Astrocyte of the hippocampus (primary cell): Measurements from ENCODE around the gene ZSWIM6.

Experiments
- DNase-seq: peaks from one replicate; pipeline ENCODE4 v3.0.0; 2011; ENCODE audit warnings: low read depth, low spot score

The ZSWIM6 gene

DNA sequence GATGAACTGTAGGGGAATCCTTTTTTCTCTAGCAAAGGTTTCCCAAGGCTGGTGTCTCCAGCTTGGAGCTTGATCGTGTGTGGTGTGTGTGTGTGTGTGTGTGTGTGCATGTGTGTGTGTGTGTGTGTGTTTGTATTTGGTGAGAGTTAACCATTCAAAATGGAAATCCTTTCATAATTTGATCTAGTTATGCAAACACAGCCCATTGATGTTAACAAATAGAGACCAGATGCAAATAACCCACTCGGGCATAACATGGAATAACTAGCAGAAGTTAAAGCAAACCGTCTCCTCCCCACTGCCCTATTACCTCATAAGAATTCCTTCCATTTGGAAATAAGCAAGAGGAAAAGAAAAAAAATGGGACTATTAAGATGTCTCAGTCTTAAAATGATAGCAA lies 24.9 kb upstream of the ZSWIM6 start:
- no peak for DNase-seq

DNA sequence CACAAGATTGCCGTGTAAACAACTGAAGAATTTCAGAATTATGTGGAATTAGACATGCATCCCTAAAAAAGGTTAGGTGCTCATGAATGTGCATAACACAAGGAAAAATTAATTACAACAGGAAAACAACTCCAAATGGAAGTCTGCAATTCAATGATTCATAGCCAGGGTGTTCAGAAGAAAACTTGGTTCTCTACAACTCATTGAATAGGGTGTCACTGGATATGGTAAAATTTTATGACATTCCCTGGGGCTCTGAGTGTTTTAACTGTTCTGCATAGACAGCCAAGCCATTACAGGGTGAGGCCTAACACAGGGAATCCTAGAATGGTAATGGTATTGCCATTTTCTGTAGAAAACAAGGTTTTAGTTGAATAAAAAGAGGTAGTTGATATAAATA lies 24.4 kb upstream of the ZSWIM6 start:
- no peak for DNase-seq

DNA sequence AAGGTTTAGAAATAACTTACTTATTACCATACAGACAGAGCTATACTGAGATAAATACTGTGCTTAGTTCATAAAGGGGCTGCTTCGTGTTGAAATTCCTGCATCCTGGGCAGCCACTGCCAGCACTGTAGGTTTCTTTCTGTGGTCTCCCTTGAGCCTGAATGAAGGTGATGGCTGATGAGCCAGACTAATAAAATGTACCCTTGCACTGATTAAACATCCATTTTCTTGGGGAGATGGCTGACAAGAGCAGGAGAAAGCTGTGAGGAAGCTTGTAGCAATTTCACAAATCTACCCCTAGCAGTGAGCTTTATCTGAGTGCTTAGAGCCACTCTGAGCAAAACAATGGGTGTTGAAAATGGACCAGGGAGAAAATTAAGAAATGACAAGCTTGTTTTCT lies 23.3 kb upstream of the ZSWIM6 start:
- DNase-seq = peak; percentile 71

DNA sequence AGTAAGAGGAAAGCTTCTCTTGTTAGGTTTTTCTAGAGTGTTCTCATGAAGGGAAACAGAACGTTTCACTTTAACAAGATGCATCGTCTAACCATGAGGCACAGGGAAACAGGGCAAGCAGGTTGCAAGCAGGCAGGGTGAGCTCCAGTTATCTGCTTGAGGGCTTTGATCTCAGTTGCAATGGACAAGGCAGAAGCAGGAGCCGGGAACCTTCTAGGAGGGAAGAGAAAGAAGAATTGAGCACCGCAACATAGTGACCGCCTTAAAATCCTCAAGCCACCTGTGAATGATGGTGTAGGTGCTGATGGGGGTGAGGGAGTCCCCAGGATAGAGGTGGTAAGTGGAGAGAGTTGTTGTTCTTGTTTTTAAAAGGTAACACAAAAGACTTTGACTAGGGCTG lies 22.9 kb upstream of the ZSWIM6 start:
- no peak for DNase-seq

DNA sequence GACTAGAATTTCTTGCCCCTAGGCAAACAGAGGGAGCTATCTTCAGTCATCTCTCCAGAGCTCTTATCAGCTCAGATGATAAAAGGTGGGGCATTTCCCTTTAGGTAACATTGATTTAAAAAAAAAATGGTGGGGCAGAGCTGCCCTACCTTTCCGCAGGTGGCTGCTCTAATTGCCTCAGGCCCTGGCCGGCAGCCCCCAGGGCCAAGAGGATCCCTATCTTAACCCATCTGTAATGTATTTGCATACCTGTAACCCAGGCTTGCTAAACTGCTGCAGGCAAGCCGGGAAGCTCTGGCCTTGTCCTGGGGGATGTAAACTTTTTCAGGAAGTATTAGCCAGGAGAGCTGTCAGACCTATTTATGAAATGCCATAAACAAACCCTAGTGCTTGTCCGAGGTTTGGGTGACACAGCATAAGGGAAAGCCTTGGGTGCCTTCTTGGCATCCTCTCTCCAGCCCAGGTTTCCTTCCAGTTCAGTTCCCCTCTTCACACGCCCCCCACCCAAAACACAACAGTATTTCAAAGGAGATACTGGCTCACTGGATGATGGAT lies 20.9 kb upstream of the ZSWIM6 start:
- no peak for DNase-seq

DNA sequence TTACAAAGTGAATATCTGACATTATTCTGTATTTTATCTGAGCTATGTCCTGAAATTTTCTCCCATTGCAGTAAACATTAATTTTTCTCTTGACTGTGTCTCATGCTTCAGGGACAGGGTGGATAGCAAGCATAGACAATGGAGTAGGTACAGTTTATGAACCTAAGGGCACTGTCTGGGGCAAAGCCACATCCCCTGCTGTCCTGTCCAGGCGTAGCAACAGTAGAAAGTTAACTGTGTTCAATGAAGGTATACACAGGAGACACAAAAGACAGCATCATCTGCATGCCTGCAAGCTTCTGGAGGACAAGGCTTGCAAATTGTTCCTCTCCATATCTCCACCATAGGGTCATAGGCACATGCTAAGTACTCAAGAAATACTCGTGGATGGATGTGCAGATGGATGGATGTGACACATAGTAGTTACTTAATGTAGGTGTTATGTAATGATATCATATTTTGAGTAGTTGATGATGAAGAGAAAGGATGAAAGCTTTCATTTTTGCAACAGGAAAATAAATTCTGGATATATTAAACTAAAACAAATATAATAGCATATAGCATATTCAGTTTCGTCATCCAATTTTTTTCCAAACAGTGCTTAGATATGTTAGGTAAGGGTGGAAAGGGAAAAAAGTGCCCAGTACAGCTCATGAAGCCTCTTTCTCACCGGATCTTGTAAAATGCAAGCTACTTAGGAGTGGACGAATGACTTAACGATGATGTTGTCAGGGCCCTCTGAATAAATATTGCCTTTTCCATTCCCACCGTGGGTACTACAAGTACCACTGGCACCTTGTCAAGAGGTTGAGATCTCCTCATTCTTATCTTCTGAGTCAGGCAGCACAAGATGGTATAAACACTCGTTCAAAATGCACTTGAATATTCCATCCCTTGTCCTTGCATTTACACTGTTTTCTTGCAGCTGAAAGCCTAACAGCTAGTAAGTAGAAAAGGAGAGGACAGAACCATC lies 19.9 kb upstream of the ZSWIM6 start:
- peak; percentile 95 for DNase-seq

DNA sequence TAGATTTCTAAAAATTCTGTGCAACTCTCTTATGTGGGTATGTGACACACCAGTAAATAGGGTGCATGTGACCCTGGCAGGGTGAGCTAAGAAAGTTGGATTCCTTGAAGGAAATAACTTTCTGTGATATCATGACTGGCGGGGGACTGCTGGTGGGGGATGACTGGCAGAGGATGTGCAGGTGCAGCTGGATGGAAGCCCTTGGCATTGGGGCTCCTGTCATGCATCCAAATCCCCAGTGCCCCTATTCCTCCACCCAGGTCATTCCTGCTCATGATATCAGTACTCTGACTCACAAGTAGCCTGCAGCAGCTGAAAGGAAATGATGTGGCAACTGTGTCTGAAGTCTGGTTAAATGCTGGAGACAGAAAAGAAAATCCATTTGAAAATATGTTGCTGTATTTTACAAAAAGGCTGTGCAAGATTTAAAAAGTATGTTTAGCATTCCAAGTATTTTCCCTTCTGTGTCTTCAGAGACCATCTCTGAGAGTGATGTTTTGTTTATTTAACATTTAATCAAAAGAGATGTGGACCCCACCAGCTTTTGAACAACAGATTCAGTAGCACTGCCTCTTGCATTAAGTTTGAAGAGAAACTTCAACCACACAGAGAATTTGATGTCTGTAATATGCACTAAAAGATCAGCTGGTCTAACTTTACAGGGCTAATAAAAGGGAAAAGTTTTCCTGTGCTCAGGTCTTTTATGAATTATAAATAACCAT lies 17.9 kb upstream of the ZSWIM6 start:
- peak; percentile 81 for DNase-seq

DNA sequence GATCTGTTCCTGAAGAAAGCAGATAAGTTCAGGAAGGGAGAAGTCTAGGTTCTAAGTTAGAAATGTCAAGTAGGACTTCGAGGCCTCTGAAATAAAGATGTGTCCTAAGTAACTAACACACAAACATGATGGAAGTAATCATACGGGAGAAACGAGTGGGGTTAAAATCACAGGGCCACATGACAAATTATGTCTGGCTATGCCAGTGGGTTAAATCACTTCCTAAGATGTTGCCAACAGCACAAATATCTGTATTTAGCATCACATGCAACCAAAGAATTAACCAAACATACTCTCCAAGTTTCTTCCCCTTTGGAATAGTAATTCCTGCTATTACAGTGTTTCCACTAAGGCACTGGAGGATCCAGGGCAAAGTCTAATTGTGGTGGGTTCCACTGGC lies 13.7 kb upstream of the ZSWIM6 start:
- DNase-seq = no peak

DNA sequence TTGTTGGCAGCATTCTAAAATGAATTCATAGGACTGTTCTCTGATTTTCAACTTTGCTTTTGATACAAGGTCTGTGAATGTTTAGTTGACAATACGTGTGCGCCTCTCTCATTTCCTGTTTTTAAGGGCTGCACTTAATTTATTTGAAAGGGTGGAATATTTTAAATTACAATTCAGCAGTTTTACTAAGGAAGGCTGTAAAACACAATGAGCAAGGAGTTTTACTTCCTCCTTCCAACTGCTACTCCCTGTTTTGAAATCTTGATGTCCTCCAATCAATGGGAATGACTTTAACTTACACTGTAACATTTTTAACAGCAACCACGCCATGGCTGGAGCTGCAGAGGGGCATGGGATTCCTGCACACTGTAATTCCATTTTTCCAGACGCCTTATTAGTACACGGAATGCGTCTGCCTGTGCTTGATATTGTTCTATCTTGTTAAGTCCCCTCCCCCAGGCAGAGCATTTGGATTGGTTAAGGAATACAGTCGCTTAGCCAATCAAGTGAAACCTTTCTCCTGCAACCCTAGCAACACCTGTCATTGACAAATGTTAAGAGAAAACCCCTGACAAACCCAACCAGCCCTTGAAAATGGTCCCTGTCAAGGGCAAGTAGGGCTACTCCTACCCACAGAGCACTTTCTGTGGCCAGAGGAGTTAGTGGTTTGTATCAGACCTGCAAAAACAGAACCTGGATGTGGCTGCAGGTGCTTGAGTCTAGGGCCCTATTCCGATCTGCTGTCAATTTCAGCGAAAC lies 12.5 kb upstream of the ZSWIM6 start:
- DNase-seq = peak; percentile 58

DNA sequence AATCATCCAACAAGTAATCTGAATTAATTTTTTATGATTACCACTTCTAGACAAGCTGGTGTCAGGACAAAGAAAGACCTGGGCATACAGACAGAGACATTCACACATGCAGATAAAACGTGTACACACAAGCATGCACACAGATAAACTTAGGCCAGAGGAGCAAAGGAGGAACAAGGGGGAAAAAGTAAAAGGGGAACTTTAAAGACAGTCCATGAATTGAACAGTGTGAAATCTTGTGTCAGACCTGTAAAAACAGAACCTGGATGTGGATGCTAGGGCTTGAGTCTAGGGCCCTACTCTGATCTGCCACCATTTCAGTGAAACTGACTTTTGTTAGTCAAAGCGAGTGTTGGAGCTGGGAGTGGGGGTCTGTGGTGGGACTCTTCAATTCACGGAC lies 11.2 kb upstream of the ZSWIM6 start:
- DNase-seq = no peak

DNA sequence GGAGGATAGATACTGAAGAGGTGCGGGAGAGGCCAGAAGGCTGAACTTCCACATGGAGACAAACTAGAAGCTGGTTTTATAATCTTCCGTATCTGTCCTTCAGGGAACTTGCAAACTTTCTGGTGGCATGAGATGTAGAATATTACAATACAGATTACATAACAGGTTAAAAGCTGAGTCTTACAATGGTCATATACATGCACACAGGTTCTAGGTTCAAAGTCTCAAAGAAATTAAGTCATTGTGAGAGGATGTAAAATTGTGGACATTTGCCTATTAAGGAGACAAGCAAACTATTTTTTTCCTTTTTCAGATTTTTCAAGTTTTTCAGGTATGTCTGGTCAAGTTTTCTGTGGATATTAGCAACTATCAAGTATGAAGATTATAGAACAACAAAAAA lies 10.4 kb upstream of the ZSWIM6 start:
- no peak for DNase-seq

DNA sequence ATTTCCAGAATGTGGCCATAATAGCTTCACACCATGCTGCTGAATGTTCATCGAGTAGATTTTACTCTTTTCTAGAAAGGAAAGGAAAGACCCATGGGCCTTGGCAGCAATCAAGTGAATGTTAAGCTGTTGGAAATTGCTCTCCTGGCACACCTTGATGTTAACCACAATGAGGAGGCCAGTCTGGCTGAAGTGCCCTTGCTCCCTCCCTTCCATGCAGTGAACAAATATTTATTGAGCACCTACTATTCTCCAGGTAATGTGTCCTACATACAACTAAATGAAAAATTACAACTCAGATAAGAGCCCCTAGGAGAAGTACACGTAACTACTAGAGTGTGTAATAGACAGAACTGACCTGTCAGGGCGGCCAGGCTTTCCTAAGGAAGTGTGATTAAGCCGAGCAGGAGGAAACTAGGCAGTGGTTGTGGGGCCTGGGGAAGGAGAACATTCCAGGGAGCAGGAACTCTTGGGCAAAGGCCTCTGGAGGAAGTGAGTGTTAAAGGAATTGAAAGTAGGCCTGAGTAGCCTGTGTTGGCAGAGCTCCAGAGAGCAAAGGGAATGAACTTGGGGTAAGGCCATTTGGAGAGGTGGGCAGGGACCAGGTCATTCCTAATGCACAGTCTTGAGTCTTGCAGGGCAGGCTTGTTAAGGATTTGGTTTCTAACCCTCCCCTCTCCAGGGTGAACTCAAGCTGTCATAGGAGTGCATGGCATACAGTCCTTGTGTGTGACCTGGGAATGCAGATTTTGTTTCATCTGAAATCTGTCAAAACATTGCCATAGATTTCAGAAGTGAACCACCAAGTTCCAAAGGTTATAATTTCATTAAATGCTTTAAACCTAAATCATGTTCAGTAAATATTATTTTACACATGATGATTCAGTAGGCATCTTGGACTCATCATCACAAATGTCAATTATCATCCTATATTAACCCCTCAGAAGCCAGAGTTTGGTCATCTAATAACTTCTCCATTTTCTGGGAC lies 9.0 kb upstream of the ZSWIM6 start:
- DNase-seq = no peak

DNA sequence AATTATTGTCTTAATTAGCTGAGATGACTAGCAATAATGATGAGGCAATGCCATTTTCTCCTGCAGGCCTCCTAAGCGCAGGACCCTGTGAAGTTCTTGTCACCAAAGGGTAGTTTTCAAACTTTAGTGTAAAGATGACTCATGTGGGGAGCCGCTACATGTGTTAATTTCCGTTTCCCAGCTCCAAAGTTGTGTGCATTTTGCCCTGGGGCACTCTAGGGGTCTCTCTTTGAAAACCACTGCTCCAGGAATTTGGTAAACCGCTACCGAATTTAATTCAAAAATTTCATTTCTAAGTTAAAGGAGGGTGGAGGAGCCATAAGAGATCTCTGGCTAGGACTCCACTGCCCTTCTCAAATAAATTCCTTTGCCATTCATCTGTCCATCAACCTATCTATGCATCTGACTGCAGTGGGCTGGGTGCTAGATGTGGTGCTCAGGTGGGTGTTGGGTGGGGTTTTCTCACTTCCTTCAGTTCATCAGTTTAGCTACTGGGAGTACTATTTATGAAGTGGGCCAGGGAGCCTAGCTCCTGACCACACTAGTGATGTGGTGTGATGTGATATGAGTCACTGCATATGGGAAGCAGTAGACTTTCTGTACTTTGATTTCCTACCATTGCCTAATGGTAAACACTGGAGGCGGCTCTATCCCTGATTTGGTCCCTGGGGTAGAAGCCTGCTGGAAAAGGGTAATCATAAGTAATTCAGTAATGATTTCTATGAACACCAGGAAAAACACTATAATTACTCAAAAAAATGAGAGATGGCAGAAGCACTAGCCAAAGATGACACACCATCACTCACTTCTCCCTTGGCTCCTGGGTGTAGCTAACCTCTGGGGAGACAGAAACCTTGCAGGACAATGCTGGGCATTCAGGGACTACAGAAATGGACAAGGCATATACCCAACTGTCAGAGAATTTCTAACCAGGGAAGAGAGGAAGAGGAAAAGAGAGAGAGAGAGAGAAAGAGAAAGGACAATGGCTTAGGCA lies 4.0 kb upstream of the ZSWIM6 start:
- peak; percentile 65 for DNase-seq

DNA sequence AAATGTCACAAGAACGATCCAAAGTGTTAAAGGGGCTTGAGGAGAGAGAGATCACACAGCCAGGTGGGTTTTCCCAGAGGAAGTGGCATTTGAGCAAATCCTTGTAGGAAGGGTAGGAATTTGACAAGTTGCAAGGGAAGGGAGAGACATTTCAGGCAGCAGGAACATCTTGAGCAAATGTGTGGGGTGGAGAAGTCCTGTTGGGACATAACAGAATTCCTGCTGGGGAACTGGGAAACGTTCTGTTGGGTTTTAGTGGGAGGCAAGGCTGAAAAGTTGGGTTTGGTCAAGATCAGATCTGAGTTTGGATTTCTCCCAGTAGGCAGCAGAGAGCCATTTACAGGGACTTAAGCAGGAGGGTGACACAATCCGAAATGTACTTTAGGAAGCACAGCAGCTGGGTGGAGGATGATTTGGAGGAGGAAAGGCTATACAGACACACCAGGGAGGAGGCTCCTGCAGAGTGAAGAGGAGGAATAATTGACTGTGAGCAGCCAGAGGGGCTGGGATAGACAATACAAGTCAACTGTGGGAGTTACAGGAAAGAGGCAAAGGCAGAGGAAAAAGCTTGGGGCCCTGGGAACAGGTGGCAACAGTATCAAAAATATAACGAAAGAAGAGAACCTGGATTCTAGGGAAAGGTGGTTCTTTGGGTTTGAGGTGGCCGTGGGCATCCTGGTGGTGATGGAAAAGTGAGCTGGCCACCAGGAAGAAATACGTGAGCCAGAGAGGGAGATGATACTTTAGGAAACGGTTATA lies 3.1 kb upstream of the ZSWIM6 start:
- DNase-seq = no peak

DNA sequence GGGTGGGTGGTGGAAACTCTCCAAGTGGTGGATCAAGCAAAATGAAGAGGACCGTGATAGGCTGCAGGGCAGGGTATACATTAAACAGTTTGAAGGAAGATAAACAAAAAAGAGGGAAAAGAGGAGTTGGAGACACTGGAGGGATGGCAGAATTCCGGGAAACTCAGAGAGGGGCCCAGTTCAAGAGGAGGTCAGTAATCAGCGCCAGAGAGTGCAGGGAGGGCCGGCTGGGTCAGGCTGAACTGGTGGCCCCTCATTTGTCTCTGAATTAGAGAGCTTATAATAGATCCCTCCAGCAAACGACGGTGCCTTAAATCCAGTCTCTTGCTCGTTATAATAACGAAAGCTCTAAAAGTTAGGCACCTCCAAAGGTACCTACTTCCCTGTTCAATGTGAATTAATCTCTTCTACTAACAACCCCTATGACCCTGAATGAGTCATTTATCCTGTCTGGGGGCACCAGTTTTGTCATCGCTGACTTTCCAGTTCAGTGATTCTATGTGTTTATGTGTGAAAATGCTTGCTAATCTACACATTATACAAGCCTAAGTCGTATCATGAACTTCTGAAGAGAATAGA lies 2.4 kb upstream of the ZSWIM6 start:
- peak; percentile 44 for DNase-seq

DNA sequence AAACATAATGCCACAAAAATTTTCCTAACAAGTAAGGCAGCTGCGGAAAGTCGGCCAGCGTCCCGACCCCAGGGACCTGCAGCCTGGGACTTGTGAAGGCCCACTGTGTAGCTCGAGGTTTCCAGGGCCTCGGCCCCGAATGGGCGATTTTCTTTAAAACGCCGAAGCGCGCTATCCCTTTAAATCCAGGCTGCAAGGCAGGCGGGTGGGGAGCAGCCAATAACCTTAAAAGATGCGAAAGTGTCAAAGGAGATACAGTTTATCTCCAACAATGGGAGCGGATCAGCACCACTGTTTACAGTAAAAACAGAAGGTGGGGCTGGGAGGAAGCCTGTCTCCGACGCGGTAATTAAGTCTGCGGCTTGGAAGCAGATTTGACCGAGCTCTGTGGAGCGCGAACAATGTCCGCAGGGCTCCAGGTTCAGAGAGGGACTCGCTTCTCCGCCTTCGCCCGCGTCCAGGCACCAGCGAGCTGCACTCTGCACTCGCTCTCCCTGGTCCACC lies 1.7 kb upstream of the ZSWIM6 start:
- DNase-seq = peak; percentile 86

DNA sequence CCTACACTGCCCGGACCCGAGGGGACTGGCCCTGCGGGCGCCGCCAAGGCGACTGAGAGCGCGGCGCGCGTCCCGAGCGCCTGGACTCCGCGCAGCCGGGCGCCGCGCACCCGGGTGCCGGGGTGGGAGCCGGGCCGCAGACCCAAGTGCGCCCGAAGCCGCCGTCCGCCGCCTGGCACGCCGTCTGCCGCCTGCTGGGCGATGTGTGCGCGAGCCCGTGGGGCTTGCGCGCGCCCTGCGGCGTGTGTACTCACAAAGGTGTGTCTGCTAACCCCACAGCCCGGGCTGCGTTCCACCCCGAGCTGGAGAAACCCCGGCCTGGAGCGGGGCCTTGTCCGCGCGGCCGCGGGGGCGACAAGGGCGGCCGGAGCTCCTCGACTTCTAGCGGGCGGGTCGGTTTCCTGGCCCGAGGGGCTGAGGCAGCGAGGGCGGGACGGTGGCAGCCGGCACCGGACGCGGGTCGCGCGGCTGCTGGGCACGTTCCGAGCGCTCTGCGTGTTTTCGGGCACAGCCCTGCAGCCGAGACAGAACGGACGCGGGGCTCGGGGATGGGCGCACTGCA lies 1.1 kb upstream of the ZSWIM6 start:
- DNase-seq = peak; percentile 95

DNA sequence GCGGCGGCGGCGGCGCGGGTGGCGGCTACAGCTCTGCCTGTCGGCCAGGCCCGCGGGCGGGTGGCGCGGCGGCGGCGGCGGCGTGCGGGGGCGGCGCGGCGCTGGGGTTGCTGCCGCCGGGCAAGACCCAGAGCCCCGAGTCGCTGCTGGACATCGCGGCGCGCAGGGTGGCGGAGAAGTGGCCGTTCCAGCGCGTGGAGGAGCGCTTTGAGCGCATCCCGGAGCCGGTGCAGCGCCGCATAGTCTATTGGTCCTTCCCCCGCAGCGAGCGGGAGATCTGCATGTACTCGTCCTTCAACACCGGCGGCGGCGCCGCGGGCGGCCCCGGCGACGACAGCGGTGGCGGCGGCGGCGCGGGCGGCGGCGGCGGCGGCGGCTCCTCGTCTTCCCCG lies 296 bp downstream of the ZSWIM6 start:
- DNase-seq = no peak
